GM18505 (cell line): Measurements from ENCODE around the gene SCFD2.

Experiments used
- ATAC-seq: cut with Tn5 transposase; IDR thresholded peaks from one replicate; pipeline ENCODE4 v1.9.1; 2021; ENCODE audit not compliant: unreplicated experiment
- POLR2A ChIP-seq: IDR thresholded peaks from 4 replicates; pipeline ENCODE4 v1.6.1; 2011; ENCODE audit warnings: borderline replicate concordance; ENCODE audit not compliant: insufficient read depth, insufficient read length; ENCODE audit errors: extremely low read depth

SCFD2 gene

GRCh38 chr4:52877694-52878093 is 488.2 kb downstream of the SCFD2 start:
- TF ChIP-seq POLR2A, result no peak
- no peak for ATAC-seq

- no peak for TF ChIP-seq POLR2A
- ATAC-seq, result no peak
Measured at GRCh38 chr4:52877036-52877435, 488.8 kb downstream of the SCFD2 start.

- ATAC-seq, result no peak
- no peak for TF ChIP-seq POLR2A
Measured at GRCh38 chr4:52876069-52876468, 489.8 kb downstream of the SCFD2 start.

- no peak for ATAC-seq
- TF ChIP-seq POLR2A, result no peak
Measured at GRCh38 chr4:52874948-52875347, 490.9 kb downstream of the SCFD2 start.

GRCh38 chr4:52873861-52874343 is 492.0 kb downstream of the SCFD2 start:
- no peak for TF ChIP-seq POLR2A
- no peak for ATAC-seq

- TF ChIP-seq POLR2A, result no peak
- no peak for ATAC-seq
Measured at GRCh38 chr4:52873191-52873590, 492.7 kb downstream of the SCFD2 start.

- ATAC-seq, result no peak
- no peak for TF ChIP-seq POLR2A
Measured at GRCh38 chr4:52870225-52870624, 495.6 kb downstream of the SCFD2 start.

GRCh38 chr4:52869656-52870055 is 496.2 kb downstream of the SCFD2 start:
- TF ChIP-seq POLR2A, result no peak
- ATAC-seq, result no peak

GRCh38 chr4:52869196-52869595 is 496.7 kb downstream of the SCFD2 start:
- ATAC-seq, result no peak
- TF ChIP-seq POLR2A, result no peak

GRCh38 chr4:52868133-52868532 is 497.7 kb downstream of the SCFD2 start:
- ATAC-seq, result no peak
- no peak for TF ChIP-seq POLR2A

GRCh38 chr4:52867163-52867562 is 498.7 kb downstream of the SCFD2 start:
- TF ChIP-seq POLR2A, result no peak
- ATAC-seq, result no peak

GRCh38 chr4:52866734-52867133 is 499.1 kb downstream of the SCFD2 start:
- ATAC-seq, result no peak
- no peak for TF ChIP-seq POLR2A

GRCh38 chr4:52865300-52865699 is 500.6 kb downstream of the SCFD2 start:
- ATAC-seq, result no peak
- no peak for TF ChIP-seq POLR2A

GRCh38 chr4:52864793-52865192 is 501.1 kb downstream of the SCFD2 start:
- ATAC-seq, result no peak
- no peak for TF ChIP-seq POLR2A

- TF ChIP-seq POLR2A, result no peak
- no peak for ATAC-seq
Measured at GRCh38 chr4:52863324-52863723, 502.5 kb downstream of the SCFD2 start.
